NCI-H1436 (cell line): ENCODE measurements around the gene SPATA20.

Experiments used
- DNase-seq: peaks from one replicate; lab custom pipeline; 2025; lab: John Stamatoyannopoulos, UW

Gene SPATA20

GRCh38 chr17:50559674-50560184, 12.8 kb downstream of the SPATA20 start:
- DNase-seq = no peak

GRCh38 chr17:50560185-50560824, 13.3 kb downstream of the SPATA20 start, which contains the start of gene CACNA1G:
Gene CACNA1G, plus strand, starts transcription at chr17:50560715. Its CDS starts 745 bp downstream, at chr17:50561460.
- peak; percentile 84 for DNase-seq

- DNase-seq = no peak
Measured at GRCh38 chr17:50560931-50561745, 14.2 kb downstream of the SPATA20 start.

GRCh38 chr17:50561746-50562141, 14.8 kb downstream of the SPATA20 start:
- DNase-seq = no peak

GRCh38 chr17:50562242-50563091, 15.5 kb downstream of the SPATA20 start:
- DNase-seq = no peak

GRCh38 chr17:50563092-50563511, 16.1 kb downstream of the SPATA20 start:
- DNase-seq = no peak

GRCh38 chr17:50564916-50565315, 17.9 kb downstream of the SPATA20 start:
- DNase-seq = peak; percentile 31

- DNase-seq = peak; percentile 87
Measured at GRCh38 chr17:50565402-50566350, 18.7 kb downstream of the SPATA20 start.

- no peak for DNase-seq
Measured at GRCh38 chr17:50566886-50567285, 19.9 kb downstream of the SPATA20 start.

- DNase-seq = no peak
Measured at GRCh38 chr17:50568659-50569058, 21.7 kb downstream of the SPATA20 start.

GRCh38 chr17:50569592-50569991, 22.6 kb downstream of the SPATA20 start:
- DNase-seq = no peak

GRCh38 chr17:50570032-50570431, 23.1 kb downstream of the SPATA20 start:
- no peak for DNase-seq

- DNase-seq = peak; percentile 84
Measured at GRCh38 chr17:50570528-50570927, 23.6 kb downstream of the SPATA20 start.

GRCh38 chr17:50571681-50572080, 24.7 kb downstream of the SPATA20 start:
- no peak for DNase-seq

GRCh38 chr17:50572541-50572940, 25.6 kb downstream of the SPATA20 start:
- DNase-seq = no peak

GRCh38 chr17:50573866-50574611, 27.1 kb downstream of the SPATA20 start:
- DNase-seq = no peak

GRCh38 chr17:50575581-50576210, 28.7 kb downstream of the SPATA20 start:
- peak; percentile 57 for DNase-seq

- no peak for DNase-seq
Measured at GRCh38 chr17:50576864-50577263, 29.9 kb downstream of the SPATA20 start.

- DNase-seq = no peak
Measured at GRCh38 chr17:50577451-50577954, 30.5 kb downstream of the SPATA20 start.

GRCh38 chr17:50578173-50578572, 31.2 kb downstream of the SPATA20 start:
- no peak for DNase-seq
